ENCODE results near the gene GLI1. TPM values are rescaled to one million over a fixed set of nuclear protein-coding genes. Genes with fewer than 3 reads are reported as not detected.

Gene GLI1
- polyA plus RNA-seq, 1 of the 3 experiments (the other 2 are of a cell fraction) = 0.90 TPM

DNA sequence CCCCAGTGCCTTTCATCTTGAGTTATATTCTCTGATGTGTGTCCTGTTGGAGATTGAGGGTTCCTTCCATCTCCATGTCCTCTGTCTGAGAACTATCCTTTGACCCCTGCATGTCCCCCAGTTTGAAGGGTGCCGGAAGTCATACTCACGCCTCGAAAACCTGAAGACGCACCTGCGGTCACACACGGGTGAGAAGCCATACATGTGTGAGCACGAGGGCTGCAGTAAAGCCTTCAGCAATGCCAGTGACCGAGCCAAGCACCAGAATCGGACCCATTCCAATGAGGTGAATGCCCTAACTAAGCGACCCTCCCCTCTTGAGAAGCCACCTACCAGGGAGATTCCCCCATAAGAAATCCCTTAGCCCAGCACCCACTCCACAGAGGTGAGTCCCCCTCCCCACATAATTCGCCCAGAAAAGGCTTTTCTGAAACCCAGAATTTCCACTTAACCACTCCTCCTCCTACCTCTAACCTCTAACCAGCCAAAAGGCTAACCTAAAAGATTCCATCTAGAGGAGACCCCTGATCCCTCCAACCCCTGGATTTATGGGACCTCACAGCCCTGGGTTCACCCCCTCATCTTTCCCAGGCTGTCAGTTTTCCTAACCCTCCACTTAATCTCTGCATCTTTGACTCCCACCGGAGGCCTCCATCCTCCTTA is 7.8 kb downstream of the GLI1 start:
- Histone ChIP-seq H3F3A (replicated peaks; ENCODE audit: insufficient read depth) (no peaks in the 10 kb centered on the region), H3K9ac (no peak overlapping the region), H3K9me2 (no peaks in the 10 kb centered on the region), H3K9me3 (no peaks in the 10 kb centered on the region), H3K4me2 (no peak overlapping the region), H4K20me1 (ENCODE audit: insufficient read depth) (no peaks in the 10 kb centered on the region), H3K79me2 (ENCODE audit: insufficient read depth) (no peaks in the 10 kb centered on the region), H3K4me3 (ENCODE audit: low read depth in 2 of 2, low read length in 1 of 2) (no peak overlapping the region), H3K4me1 (ENCODE audit: control insufficient read depth in 1 of 2, insufficient read depth in 2 of 2, low read depth in 1 of 2, low read length in 1 of 2) (peaks cover 0 to 2% of the 10 kb centered on the region in 2 experiments; a peak in 1 of 4 replicates), H2AFZ (ENCODE audit: low read depth) (no peak overlapping the region), H3K27me3 (ENCODE audit: insufficient read depth) (peaks cover 60% of the 10 kb centered on the region), H3K27ac (ENCODE audit: low read depth in 2 of 2, low read length in 1 of 2) (no peak overlapping the region), H3K36me3 (replicated peaks in 1 of 2; ENCODE audit: control insufficient read depth in 1 of 2, insufficient read depth in 2 of 2, low read length in 1 of 2) (no peaks in the 10 kb centered on the region)
- ChIA-PET CTCF (interaction anchor here (1.0 to 2.8 kb wide), 2 partner anchors 8 to 160 kb away, joined by 3 to 22 read pairs; partner anchors contain the start of gene GLI1), POLR2A (no interaction called here)
- 43% methylated on average over 12 of the region's 12 CpGs for whole genome bisulfite sequencing (ENCODE audit: low lambda C conversion rate)
- no peak for DNase-seq
- TF ChIP-seq MXI1 (IDR thresholded peaks at IDR 0.05; ENCODE audit: low read depth, low read length) (no peak), RFX5 (IDR thresholded peaks at IDR 0.05; ENCODE audit: low read length) (no peak), JUND (IDR thresholded peaks at IDR 0.05) (no peak), SMC3 (IDR thresholded peaks at IDR 0.05; ENCODE audit: low read depth, low read length) (no peak), POLR2AphosphoS5 (IDR thresholded peaks at IDR 0.05; ENCODE audit: low read depth, low read length) (no peak), EP300 (IDR thresholded peaks at IDR 0.05; ENCODE audit: borderline replicate concordance in 1 of 2, low read depth in 1 of 2, low read length in 1 of 2) (no peak), SIN3A (IDR thresholded peaks at IDR 0.05; ENCODE audit: borderline replicate concordance, low read depth, low read length) (no peak), EZH2phosphoT487 (IDR thresholded peaks at IDR 0.05; ENCODE audit: borderline replicate concordance, low read depth) (no peak), ELF1 (IDR thresholded peaks at IDR 0.05) (no peak), TCF12 (IDR thresholded peaks at IDR 0.05) (no peak), RCOR1 (IDR thresholded peaks at IDR 0.05; ENCODE audit: low read length) (no peak), NFIC (IDR thresholded peaks at IDR 0.05; ENCODE audit: borderline replicate concordance) (no peak), MEF2A (IDR thresholded peaks at IDR 0.05; ENCODE audit: borderline replicate concordance, low read depth) (no peak)
- TF ChIP-seq, protein P1, sequence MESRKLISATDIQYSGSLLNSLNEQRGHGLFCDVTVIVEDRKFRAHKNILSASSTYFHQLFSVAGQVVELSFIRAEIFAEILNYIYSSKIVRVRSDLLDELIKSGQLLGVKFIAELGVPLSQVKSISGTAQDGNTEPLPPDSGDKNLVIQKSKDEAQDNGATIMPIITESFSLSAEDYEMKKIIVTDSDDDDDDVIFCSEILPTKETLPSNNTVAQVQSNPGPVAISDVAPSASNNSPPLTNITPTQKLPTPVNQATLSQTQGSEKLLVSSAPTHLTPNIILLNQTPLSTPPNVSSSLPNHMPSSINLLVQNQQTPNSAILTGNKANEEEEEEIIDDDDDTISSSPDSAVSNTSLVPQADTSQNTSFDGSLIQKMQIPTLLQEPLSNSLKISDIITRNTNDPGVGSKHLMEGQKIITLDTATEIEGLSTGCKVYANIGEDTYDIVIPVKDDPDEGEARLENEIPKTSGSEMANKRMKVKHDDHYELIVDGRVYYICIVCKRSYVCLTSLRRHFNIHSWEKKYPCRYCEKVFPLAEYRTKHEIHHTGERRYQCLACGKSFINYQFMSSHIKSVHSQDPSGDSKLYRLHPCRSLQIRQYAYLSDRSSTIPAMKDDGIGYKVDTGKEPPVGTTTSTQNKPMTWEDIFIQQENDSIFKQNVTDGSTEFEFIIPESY (IDR thresholded peaks at IDR 0.05; ENCODE audit: borderline replicate concordance, low read depth) = no peak
- TF ChIP-seq, protein P2, sequence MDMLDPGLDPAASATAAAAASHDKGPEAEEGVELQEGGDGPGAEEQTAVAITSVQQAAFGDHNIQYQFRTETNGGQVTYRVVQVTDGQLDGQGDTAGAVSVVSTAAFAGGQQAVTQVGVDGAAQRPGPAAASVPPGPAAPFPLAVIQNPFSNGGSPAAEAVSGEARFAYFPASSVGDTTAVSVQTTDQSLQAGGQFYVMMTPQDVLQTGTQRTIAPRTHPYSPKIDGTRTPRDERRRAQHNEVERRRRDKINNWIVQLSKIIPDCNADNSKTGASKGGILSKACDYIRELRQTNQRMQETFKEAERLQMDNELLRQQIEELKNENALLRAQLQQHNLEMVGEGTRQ (IDR thresholded peaks at IDR 0.05; ENCODE audit: borderline replicate concordance, low read depth, low read length) = no peak
- TF ChIP-seq, protein P3, sequence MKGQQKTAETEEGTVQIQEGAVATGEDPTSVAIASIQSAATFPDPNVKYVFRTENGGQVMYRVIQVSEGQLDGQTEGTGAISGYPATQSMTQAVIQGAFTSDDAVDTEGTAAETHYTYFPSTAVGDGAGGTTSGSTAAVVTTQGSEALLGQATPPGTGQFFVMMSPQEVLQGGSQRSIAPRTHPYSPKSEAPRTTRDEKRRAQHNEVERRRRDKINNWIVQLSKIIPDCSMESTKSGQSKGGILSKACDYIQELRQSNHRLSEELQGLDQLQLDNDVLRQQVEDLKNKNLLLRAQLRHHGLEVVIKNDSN (IDR thresholded peaks at IDR 0.05; ENCODE audit: borderline replicate concordance, low read depth) = no peak
- TF ChIP-seq, protein P4, sequence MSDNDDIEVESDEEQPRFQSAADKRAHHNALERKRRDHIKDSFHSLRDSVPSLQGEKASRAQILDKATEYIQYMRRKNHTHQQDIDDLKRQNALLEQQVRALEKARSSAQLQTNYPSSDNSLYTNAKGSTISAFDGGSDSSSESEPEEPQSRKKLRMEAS (IDR thresholded peaks at IDR 0.05; ENCODE audit: low read depth) = no peak
- TF ChIP-seq, protein P5, sequence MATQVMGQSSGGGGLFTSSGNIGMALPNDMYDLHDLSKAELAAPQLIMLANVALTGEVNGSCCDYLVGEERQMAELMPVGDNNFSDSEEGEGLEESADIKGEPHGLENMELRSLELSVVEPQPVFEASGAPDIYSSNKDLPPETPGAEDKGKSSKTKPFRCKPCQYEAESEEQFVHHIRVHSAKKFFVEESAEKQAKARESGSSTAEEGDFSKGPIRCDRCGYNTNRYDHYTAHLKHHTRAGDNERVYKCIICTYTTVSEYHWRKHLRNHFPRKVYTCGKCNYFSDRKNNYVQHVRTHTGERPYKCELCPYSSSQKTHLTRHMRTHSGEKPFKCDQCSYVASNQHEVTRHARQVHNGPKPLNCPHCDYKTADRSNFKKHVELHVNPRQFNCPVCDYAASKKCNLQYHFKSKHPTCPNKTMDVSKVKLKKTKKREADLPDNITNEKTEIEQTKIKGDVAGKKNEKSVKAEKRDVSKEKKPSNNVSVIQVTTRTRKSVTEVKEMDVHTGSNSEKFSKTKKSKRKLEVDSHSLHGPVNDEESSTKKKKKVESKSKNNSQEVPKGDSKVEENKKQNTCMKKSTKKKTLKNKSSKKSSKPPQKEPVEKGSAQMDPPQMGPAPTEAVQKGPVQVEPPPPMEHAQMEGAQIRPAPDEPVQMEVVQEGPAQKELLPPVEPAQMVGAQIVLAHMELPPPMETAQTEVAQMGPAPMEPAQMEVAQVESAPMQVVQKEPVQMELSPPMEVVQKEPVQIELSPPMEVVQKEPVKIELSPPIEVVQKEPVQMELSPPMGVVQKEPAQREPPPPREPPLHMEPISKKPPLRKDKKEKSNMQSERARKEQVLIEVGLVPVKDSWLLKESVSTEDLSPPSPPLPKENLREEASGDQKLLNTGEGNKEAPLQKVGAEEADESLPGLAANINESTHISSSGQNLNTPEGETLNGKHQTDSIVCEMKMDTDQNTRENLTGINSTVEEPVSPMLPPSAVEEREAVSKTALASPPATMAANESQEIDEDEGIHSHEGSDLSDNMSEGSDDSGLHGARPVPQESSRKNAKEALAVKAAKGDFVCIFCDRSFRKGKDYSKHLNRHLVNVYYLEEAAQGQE (IDR thresholded peaks at IDR 0.05; ENCODE audit: low read depth, low read length) = no peak

Measured in SK-N-SH (cell line).